ENCODE measurements around the gene WWOX. TPM values are rescaled to one million over a fixed set of nuclear protein-coding genes. Genes with fewer than 3 reads are reported as not detected.

Gene WWOX
- total and polyA plus RNA-seq, 2 donors (not counting 3 experiments of a cell fraction or from before 2014, with no cell fraction given) = 6.2 to 12.5 TPM

DNA sequence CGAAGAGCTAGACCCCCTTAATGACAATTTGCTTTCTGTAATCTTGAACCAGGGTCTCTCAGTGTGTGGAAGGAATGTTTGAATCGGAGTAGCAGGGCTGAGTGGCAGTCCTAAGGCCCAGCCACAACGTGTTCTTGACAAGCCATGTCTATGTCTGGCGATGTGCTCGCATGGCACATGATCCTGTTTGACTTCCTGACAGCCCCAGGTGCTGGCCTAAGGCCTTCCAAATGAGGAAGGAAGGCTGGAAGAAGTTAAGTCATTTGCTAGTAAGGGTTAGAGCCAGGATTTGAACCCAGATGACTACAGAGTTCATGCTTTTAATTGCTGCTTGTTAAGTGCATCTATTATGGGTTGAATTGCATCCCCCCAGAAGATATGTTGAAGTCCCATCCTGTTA is 1014.4 kb downstream of the WWOX start:
- no peaks in the 10 kb centered on the region for H3K79me2 ChIP-seq (ENCODE audit: control insufficient read depth, insufficient read depth, low read length)
- no peaks in the 10 kb centered on the region for H4K20me1 ChIP-seq (replicated peaks; ENCODE audit: control insufficient read depth, extremely low read depth, insufficient read depth, low read length)
- no peak for DNase-seq (ENCODE audit: low read depth, low spot score)
- H3K36me3 ChIP-seq (ENCODE audit: control insufficient read depth in 2 of 2, extremely low read depth in 1 of 2, insufficient read depth in 2 of 2, low read length in 2 of 2) = no peaks in the 10 kb centered on the region
- BruUV-seq (replicated peaks) = no TSS peak
- CTCF ChIA-PET = no interaction called here
- no peak overlapping the region for H3K27ac ChIP-seq (ENCODE audit: insufficient read depth, low read depth, low read length)
- H3K9me1 ChIP-seq (replicated peaks; ENCODE audit: control insufficient read depth, extremely low read depth, insufficient read depth, low read length) = no peaks in the 10 kb centered on the region
- no peak for FAIRE-seq
- no peaks in the 10 kb centered on the region for H3K4me1 ChIP-seq (ENCODE audit: control insufficient read depth, extremely low read depth, insufficient read depth, low read length)
- intact Hi-C loops (cut with micrococcal nuclease) (no loop called here), dilution Hi-C loops (cut with MboI; ENCODE audit: extremely low pct_ligation_motif_present, low sequenced_read_pairs) (no loop called here)
- no peak overlapping the region for H3K4me3 ChIP-seq (replicated peaks in 1 of 3; ENCODE audit: insufficient read depth in 1 of 3, low read depth in 1 of 3, low read length in 3 of 3)
- no peaks in the 10 kb centered on the region for H3K27me3 ChIP-seq (ENCODE audit: control insufficient read depth in 2 of 2, insufficient read depth in 2 of 2, low read length in 2 of 2)
- TF ChIP-seq, protein P1, sequence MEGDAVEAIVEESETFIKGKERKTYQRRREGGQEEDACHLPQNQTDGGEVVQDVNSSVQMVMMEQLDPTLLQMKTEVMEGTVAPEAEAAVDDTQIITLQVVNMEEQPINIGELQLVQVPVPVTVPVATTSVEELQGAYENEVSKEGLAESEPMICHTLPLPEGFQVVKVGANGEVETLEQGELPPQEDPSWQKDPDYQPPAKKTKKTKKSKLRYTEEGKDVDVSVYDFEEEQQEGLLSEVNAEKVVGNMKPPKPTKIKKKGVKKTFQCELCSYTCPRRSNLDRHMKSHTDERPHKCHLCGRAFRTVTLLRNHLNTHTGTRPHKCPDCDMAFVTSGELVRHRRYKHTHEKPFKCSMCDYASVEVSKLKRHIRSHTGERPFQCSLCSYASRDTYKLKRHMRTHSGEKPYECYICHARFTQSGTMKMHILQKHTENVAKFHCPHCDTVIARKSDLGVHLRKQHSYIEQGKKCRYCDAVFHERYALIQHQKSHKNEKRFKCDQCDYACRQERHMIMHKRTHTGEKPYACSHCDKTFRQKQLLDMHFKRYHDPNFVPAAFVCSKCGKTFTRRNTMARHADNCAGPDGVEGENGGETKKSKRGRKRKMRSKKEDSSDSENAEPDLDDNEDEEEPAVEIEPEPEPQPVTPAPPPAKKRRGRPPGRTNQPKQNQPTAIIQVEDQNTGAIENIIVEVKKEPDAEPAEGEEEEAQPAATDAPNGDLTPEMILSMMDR (IDR thresholded peaks at IDR 0.05; ENCODE audit: extremely low read depth in 1 of 2, insufficient read depth in 1 of 2, low read depth in 1 of 2, low read length in 2 of 2) = no peak
- H3K9ac ChIP-seq (replicated peaks; ENCODE audit: extremely low read depth, insufficient read depth, low read length) = no peak overlapping the region
- peaks cover 3% of the 10 kb centered on the region for H3K9me3 ChIP-seq (replicated peaks; ENCODE audit: control insufficient read depth, insufficient read depth, low read length)
- H3K4me2 ChIP-seq (ENCODE audit: insufficient read depth, low read length) = no peak overlapping the region
- no peak overlapping the region for H2AFZ ChIP-seq (ENCODE audit: low read depth, low read length)
- POLR2A ChIA-PET = no interaction called here

DNA sequence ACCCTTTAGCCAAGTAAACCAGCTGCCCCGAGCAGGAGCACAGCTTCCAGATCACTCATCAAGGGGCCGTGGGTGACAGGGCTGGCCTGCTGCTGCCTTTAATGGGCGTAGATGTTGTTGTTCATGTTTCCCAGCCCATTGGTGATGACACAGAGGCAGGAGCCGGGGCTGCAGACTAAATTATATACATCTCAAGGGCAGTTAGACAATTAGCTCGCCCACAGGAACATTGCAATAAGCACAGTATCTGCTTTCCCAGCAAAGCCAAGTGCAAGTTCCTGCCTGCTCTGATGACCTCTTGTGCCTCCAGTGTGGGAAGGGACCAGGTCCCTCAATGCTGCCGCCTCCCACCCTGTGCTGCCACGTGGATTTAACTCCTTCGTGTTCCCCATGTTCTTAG is 1015.3 kb downstream of the WWOX start:
- FAIRE-seq (no peak), DNase-seq (ENCODE audit: low read depth, low spot score) (no peak)
- ChIA-PET POLR2A (no interaction called here), CTCF (no interaction called here)
- no peaks in the 10 kb centered on the region for H3K9me1 ChIP-seq (replicated peaks; ENCODE audit: control insufficient read depth, extremely low read depth, insufficient read depth, low read length)
- peaks cover 4% of the 10 kb centered on the region for H3K9me3 ChIP-seq (replicated peaks; ENCODE audit: control insufficient read depth, insufficient read depth, low read length)
- H3K36me3 ChIP-seq (ENCODE audit: control insufficient read depth in 2 of 2, extremely low read depth in 1 of 2, insufficient read depth in 2 of 2, low read length in 2 of 2) = no peaks in the 10 kb centered on the region
- no peak overlapping the region for H3K4me3 ChIP-seq (replicated peaks in 1 of 3; ENCODE audit: insufficient read depth in 1 of 3, low read depth in 1 of 3, low read length in 3 of 3)
- BruUV-seq (replicated peaks) = no TSS peak
- H3K4me2 ChIP-seq (ENCODE audit: insufficient read depth, low read length) = no peak overlapping the region
- no peak overlapping the region for H3K27ac ChIP-seq (ENCODE audit: insufficient read depth, low read depth, low read length)
- TF ChIP-seq FOS (IDR thresholded peaks at IDR 0.05; ENCODE audit: borderline replicate concordance, insufficient read depth, low read length) (no peak), MYC (IDR thresholded peaks at IDR 0.05; ENCODE audit: low read depth, low read length) (no peak), GATA2 (IDR thresholded peaks at IDR 0.05; ENCODE audit: insufficient read depth, insufficient read length, low read depth, low read length) (no peak), POLR2A (IDR thresholded peaks at IDR 0.05; ENCODE audit: low read depth, low read length) (no peak), POLR2AphosphoS5 (IDR thresholded peaks at IDR 0.05; ENCODE audit: insufficient read depth, low read depth, low read length) (no peak), EZH2 (IDR thresholded peaks at IDR 0.05; ENCODE audit: borderline replicate concordance, low read depth, low read length, severe bottlenecking) (no peak), JUN (IDR thresholded peaks at IDR 0.05; ENCODE audit: borderline replicate concordance, insufficient read depth, insufficient read length, low read depth) (no peak)
- TF ChIP-seq, protein P1 (IDR thresholded peaks at IDR 0.05; ENCODE audit: extremely low read depth in 1 of 2, insufficient read depth in 1 of 2, low read depth in 1 of 2, low read length in 2 of 2) = no peak
- TF ChIP-seq, protein P2, sequence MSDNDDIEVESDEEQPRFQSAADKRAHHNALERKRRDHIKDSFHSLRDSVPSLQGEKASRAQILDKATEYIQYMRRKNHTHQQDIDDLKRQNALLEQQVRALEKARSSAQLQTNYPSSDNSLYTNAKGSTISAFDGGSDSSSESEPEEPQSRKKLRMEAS (IDR thresholded peaks at IDR 0.05; ENCODE audit: insufficient read depth, insufficient read length) = no peak
- no peak overlapping the region for H3K9ac ChIP-seq (replicated peaks; ENCODE audit: extremely low read depth, insufficient read depth, low read length)
- H3K4me1 ChIP-seq (ENCODE audit: control insufficient read depth, extremely low read depth, insufficient read depth, low read length) = no peaks in the 10 kb centered on the region
- H3K27me3 ChIP-seq (ENCODE audit: control insufficient read depth in 2 of 2, insufficient read depth in 2 of 2, low read length in 2 of 2) = no peaks in the 10 kb centered on the region
- dilution Hi-C loops (cut with MboI; ENCODE audit: extremely low pct_ligation_motif_present, low sequenced_read_pairs) (no loop called here), intact Hi-C loops (cut with micrococcal nuclease) (no loop called here)
- H4K20me1 ChIP-seq (replicated peaks; ENCODE audit: control insufficient read depth, extremely low read depth, insufficient read depth, low read length) = no peaks in the 10 kb centered on the region
- H3K79me2 ChIP-seq (ENCODE audit: control insufficient read depth, insufficient read depth, low read length) = no peaks in the 10 kb centered on the region
- H2AFZ ChIP-seq (ENCODE audit: low read depth, low read length) = no peak overlapping the region
